GM21423 (cell line): ENCODE results near the gene RBMS1.

ENCODE experiments used
- ATAC-seq: cut with Tn5 transposase; IDR thresholded peaks from one replicate; pipeline ENCODE4 v1.9.1; 2021; ENCODE audit warnings: mild to moderate bottlenecking, moderate library complexity; ENCODE audit not compliant: unreplicated experiment

RBMS1 gene

DNA sequence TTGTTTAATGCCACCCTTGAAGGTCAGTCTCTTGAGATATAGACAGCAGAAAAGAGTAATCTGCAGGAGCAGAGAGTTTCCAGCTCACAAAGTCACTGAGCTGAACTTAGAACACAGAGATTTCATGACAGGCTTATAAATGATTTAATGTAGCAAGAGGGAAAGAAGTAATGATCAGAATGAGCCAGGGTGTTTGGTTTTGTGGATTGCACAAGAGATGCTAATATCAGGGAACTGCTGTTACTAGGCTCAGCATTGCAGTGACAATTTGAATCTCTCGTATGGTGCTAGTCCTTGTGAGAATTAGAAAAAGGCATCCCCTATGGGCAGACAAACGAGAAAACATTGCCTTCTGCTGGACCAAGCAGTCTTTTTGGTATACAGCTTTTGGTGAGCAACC lies 231.9 kb downstream of the RBMS1 start:
- no peak for ATAC-seq

DNA sequence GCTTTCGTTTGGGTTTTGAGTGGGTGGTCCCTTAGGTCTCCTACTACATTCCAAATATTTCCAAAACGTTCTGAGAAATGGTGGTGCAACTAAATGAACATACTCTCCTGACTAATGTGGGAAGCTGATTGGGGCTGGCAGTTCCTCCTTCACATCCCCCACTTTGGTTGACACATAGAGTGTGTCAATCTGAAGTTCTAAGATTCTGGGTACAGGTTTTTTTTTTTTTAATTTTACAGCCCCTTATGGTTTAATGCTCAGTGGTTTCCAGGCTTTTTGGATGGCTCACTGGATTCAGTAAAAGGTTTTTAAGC lies 235.2 kb downstream of the RBMS1 start:
- no peak for ATAC-seq

DNA sequence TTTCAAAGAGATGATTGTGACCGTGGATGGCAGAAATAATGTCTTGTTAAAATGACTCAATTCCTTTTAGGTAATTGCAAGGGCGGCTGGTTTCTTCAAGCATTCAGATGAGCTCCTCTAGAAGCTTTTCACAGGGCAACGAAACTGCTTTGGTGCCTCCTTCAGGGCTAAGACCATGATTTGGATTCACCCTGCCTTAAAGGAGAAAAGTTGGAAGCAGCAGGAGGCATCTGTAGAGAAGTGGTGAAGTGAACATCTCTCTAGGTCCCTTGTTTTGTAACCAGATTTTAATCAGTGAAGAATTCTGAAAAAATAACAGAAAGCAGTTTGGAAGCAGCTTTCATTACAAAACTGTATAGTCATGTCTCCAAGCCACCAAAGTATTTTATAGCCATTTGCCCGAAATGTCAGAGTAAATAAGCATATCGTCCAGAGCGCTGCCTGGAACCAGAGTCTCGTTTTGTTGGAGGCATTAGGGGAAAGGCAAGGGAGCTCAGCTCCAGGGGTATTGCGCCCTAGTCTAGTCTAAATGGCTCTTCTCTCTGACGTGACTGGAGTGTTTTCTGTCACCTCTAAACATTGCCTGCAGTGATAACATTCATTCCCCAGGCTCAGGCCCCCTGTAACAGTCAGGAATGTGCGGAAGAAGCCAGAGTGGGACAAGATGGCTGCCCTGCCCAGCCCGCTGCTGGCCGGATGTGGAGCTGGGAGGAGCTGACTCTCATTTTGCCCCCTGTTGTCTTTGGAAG lies 235.7 kb downstream of the RBMS1 start:
- no peak for ATAC-seq

DNA sequence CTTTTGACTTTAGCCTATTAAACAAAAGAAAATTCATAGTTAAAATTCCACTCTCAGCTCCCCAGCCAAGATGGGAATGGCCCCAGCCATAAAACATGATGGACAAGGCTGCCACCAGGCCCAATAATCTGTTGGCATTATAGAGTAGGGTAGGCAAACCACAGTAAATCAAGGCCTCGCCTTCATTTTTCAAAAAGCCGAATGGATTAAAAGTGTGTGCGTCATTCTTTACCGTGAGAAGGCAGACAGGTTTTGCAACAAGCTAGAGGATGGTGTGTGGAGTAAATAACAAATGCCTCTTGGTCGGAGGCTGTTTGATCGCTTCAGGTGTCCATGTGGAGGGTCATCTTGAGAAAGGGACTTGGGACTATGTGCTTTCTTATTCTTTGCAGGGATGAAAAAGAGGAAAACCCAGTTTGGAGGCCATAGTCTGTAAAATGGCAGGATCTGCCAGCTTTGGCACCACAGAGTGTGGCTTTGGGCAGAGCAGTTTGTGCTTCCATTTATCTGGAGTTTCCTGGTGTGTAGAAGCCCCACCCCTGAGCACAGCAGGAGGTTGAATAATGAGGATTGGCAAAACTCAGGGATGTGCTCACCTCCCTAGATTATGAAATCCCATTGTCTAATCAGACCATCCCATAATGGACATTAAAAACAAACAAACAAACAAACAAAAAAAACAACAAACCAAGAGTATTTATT lies 236.4 kb downstream of the RBMS1 start:
- ATAC-seq: no peak

DNA sequence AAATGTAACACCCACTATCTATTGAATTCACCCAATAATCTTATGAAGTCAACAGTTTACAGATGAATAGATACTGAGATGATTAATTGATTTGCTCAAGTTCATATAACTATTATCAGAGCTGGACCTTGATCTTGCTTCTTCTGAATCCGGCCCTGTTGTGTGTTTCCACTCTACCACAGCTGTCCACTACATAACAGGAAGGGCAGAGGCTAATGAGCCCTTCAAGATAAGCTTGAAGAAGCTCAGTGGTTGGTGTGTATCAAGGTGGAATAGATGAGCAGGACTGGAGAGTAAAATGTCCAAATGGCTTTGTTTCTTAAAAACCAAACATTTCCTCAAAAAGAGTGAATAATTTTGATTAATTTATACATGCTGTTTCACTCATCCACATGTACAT lies 237.1 kb downstream of the RBMS1 start:
- ATAC-seq: no peak

DNA sequence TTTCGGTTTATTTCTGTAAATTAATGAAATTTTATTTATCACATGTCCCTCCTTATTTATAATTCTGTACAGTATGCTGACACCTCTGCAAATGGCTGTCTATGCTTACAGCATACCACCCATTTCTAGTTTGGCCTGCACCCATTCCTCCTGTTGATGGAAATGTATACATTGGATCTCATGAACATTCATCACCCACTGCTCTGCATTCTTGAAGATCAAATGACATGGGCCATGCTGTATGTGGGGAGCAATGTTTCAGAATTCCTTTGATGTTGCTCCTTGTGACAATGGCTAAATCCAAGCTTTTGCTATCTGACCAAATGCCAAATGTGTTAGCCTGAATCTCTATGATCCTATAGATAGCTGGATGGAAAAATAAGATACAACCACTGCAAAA lies 238.2 kb downstream of the RBMS1 start:
- no peak for ATAC-seq

DNA sequence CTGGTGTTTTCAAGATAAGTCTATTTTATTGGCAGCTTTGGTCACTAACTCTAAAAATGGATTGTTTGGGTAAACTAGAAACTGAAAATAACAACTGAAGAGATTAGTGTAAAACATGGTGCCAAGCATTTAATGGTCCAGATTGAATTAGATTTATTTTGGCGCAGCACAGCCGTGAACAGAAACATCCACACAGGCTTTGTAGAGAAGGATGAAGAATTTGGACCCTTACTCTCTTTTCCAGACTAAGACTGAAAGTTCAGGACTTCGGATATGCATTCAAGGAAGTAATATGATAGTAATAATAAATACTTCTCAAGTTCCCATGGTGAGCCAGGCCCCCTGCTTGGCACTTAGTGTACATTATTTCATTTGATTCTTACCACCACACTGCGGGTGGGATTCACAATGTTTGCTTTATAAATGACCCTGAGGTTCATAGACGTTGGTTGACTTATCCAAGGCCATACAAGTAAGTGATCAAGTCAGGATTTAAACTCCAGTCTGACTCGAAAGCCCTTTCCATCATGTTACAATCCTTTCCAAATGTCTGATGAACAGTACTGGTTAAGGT lies 239.3 kb downstream of the RBMS1 start:
- ATAC-seq: no peak

DNA sequence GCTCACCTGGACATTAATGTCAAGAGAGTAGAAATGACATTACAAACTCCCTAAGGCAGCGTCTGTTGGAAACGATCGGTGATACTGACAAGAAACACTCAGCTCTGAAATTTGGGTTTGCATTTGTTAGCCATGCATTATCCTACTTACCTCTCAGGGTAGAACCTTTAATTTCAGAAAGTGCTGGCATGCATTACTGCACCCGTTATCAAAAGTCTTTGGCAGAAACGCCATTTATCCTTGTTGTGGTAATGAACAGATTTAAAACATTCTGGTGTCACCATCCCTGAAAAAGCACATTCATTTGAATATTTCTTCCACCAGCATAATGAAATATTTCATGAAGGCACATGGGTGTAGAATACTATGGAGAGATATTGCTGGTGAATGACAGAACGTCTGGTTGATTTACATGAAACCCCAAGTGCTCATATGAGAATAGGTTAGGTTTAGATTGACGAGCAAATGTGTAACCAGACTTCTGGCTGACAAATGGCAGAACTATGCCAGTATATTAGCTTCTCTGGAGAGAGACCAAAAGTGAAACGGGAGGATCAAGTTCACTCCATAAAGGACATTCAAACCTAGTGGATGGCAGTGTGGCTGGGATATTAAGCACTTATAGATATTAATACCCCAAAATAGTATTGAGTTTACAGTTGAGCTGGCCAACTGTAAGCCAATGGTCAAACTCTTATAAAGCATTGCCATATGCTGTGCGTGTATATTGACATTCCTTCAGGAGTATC lies 240.0 kb downstream of the RBMS1 start:
- ATAC-seq: no peak

DNA sequence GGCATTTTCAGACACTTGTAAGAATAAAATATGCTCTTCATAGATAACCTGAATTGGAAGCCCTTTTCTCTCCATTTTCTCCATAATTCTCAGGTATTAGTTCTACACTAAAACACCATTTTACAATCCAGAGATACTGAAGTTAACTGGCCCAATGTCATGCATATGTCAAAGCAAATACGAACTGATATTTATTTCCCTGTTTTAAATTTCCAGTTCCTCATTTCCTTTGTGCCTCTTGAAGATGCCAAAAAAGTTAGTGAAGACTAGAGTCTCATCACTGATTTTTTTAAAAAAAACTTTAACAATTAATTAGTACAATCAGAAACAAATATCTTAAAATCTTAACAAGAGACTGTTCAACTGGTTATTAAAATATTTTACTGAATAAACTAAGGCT lies 240.7 kb downstream of the RBMS1 start:
- no peak for ATAC-seq

DNA sequence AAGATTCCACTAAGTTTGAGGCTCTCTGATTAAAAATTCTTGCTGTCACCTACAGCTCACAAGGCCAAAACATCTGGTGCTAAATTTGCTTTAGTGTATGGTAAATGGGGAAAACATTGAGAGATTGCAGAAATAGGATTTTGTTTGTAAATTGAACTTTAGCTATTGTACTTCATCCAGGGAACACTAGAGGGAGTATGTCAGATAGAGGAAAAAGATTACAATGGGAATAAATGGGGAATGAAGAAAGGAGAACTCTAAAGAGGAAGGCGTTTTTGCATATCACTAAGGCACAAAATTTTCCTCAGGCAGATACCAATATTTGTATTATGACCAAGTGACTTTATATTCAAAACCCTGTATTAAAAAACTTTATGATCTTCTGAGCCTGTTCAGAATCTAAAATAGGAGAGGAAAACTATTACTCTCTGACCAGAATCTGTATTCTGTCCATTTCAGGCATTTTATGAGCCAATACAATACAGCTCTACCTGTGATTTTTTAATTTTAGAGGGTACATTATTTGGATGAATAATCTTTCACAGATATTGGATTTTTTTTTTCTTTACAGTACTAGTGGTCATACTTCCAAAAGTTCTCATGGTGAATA lies 241.2 kb downstream of the RBMS1 start:
- ATAC-seq: no peak

DNA sequence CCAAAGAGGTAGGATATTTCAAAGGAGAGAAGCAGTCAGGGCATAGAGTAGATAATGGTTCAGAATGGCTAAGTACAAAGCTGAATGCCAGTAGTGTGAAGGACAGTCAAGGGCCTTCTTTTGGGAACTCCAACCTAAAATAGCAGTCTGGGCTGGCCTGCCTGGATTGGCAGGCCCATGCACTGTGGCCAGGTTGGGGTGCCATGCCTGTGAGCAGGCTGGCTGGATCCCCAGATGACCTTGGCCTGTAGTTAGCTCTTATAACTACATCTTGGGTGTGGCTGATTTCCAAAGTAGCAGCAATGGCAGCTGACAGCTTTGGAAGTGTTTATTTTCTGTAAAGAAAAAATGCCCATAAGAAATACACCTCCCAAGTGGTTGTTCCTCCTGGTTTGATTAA lies 242.0 kb downstream of the RBMS1 start:
- ATAC-seq: no peak

DNA sequence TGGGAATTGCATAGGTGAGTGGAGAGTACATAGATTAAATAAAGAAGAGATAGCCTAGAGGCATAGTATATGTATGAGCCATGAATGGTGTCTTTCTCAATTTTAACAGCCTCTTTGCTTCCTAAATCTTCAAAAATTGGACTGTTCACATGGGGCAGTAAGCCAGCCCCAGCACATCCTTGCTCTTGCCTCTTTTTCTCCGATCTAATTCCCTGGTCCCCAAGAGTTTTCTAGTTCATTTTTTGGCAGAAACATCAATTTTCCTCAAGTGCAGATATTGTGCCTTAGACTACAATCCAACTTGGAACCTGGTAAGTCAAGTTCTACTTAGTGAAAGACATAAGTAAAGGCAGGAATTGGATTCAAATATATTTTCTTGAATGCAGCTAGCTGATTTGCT lies 243.7 kb downstream of the RBMS1 start:
- no peak for ATAC-seq

DNA sequence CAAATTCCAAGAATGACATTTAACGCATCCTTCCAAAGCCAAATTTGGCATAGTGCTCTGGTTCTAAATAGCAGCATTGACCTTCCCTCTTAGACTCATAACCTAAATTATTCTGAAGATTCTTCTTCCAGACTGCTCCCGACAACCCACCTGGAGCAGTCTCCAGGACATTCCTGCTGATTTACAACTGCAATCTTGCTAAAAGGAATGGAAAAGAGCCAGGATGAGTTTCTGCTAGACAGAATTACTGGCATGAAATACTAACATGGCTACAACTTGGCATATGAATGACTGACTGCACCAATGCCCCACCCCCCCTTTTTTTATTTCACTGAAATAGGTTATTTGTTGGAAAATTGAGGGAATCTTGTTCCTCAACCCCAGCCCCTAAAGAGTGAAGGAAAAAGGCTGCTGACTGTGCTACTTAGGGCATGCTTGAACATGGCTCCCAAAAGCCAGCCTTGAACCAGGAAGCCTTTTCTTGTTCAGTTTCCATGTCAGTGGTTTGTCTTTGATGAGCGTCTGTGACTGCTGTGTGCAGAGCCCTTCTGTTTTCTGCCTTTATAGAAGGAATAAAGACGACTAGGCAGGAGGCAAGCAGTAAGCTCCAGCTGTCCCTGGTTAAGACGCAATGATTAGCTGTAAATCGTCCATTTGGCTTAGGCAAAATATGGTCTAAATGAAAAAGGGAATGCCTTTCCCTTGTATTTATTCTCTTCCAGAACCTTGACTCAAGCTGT lies 246.1 kb downstream of the RBMS1 start:
- ATAC-seq: no peak

DNA sequence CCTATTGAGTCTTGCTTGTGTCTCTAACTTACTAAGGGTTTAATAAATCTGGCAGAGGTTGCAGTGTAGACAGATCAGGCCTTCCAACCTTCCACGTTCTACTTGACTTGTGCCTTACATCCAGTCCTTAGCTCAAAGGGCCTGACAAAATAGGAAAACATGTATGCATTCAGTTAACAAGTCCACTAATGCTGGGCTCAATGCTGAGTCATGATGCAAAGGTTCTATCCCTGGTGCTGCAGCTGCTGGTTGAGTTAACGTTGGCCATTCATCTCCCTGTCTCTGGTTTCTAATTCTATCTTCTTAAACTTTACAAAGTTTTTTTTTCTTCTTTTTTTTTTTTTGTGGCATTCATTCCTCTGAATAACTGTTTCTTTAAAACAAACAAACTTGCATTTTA lies 247.3 kb downstream of the RBMS1 start:
- no peak for ATAC-seq

DNA sequence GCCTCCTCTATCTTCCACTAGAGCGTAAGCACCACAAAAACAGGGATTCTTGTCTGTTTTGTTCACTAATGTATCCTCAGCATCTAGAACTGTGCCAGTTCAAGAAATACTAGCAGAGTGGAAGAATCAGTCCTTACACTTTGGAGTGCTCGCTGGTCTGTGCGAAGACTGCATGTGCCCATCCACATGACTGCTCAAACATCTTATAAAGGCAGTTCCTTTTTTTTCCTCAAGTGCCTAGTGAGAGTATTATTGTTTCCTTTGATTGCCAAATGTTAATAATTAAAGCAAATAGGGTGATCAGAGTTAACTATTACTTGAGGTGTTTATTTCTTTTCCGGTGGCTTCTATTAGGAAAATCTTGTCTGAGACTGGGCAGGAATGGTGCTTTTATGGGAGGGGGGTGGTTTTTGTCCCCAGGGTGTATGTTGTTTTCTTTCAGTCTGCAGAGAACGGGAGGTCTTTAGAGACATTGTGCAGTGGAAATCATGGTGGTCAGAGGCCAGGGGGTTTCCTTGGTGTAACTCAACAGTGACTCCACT lies 247.9 kb downstream of the RBMS1 start:
- no peak for ATAC-seq

DNA sequence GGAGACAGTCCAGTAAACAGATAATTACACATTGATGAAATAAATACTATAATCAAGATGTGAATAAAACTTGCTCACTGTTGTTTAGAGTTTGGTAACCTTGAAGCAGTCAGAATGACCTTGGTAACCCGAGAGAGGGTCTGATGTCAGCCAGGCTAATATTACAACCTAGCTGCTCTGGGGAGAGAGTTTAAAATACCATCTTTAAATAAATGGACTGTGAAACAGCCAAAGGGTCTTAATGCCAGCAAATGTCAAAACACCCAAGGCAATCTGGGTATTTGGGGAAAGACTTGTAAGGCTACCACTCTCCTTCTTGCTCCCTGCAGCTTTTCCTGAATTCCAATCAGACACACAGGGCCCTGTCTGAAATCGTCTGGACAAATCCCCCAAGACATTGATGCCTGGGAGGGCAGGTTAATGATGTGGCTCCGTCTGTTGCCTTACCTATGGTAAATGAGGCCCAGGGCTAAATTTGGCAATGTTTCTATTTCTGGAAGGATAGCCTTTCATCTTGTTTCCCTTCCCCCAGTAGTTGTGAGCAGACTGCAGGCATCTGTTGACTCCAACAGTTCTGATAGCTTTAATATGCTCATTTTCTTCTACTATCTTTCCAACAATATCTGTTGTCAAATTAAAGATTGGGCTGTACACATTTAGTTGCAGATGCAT lies 250.6 kb downstream of the RBMS1 start:
- no peak for ATAC-seq

DNA sequence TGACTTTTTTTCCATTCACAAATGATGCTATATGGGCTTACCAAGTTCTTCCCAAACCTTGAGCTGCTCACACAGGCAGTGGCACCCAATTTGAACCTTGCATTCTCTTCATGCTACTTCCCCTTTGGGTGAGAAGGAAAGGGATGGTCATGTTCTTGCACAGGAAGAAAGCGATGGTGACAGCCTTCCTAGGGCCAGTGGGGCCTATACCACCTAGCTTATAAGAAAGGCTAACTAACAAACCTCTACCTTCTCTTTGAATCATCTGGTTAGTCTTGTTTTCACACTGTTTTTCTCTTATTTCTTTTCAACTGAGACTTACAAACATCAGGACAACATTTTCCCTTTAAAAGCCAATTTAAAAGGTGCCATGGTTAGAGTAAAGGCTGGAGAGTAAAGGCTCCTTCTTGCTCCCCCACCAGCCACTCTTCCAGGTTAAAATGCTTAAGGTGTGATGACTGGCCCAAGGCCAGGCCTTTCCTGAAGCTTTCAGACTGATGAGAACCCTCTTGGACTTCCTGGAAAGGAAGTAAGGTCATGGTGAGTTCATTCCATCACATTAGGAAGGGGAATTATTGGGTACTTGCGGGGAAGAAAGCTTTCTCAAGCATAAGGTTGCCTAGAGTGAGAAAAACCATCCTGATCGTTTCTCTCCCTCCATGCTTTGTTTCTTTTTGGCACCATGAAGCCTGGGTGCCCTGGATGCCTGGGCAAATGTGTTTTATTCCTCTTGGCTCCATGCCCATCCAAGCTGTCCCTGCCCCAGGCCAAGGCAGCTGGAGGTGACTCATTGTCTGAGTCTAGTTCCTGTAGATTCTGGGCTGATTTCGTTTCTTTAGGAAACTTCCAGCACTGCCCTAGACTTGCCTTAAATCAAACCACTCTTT lies 252.1 kb downstream of the RBMS1 start:
- no peak for ATAC-seq

DNA sequence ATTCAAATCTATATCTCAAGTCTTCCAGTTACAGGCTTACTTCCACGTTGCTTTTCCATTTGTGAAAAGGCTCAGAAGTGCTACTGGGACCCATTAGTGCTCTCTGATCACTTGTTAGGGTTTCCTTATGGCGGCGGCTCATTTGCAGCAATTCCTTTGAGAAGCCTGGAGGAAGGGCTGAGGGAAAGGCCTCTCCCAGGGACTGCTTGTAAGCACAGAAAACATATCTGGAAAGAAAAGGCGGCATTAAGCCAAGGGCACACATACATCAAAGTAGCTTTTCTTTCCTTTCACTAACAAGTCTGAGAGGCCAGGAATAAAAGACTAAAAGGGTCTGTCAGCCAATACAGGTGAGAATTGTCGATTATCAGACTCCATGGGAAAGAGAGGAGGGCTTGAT lies 254.2 kb downstream of the RBMS1 start:
- ATAC-seq: no peak

DNA sequence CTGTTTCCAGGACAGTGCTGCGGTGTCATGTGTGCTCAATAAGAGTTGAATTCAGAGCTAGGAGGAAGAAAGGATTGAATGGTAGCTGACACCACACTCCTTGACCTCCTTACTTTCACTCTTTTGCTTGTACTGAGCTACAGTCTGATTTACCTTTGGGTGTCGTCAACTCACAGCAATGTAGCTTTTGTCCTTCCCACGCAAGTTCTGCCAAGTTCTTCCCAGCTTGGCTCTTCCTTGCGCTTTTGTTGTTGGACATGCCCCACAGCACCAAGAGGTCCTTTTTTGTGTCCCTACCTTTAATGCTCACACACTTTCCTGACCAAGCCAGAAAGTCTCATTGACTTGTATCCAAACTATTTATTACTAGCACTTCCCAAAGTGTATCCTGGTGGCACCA lies 255.2 kb downstream of the RBMS1 start:
- no peak for ATAC-seq
